Ectodermal cell (in vitro differentiated cells): Measurements from ENCODE around the gene BIRC5.

Source experiments
- H3K27ac ChIP-seq: 2 replicates; pipeline ENCODE4 v1.7.0; 2013; ENCODE audit warnings: mild to moderate bottlenecking, low read depth, low read length; ENCODE audit not compliant: insufficient read depth, poor library complexity, severe bottlenecking
- H3K27me3 ChIP-seq: 2 replicates; pipeline ENCODE4 v1.7.0; 2013; ENCODE audit warnings: mild to moderate bottlenecking, low read length; ENCODE audit not compliant: insufficient read depth, control insufficient read depth, poor library complexity, severe bottlenecking
- H3K36me3 ChIP-seq: one replicate; pipeline ENCODE4 v1.7.0; 2013; ENCODE audit warnings: low read length; ENCODE audit not compliant: control insufficient read depth, insufficient read depth
- H3K4me1 ChIP-seq: one replicate; pipeline ENCODE4 v1.7.0; 2013; ENCODE audit warnings: low read length; ENCODE audit not compliant: control insufficient read depth, insufficient read depth
- H3K4me3 ChIP-seq: 2 replicates; pipeline ENCODE4 v1.7.0; 2013; ENCODE audit warnings: low read depth, low read length, control low read depth; ENCODE audit not compliant: insufficient read depth
- H3K9me3 ChIP-seq: 2 replicates; pipeline ENCODE4 v1.7.0; 2013; ENCODE audit warnings: mild to moderate bottlenecking, low read length, moderate library complexity; ENCODE audit not compliant: control insufficient read depth
- WGBS, 2 experiments: methylation state at CpG; one replicate each; pipeline ENCODE4 v1.1.7; 2013; ENCODE audit warnings: missing lambda C conversion rate in 2 of 2; 5-methylcytosine and 5-hydroxymethylcytosine counted together

The BIRC5 gene

GRCh38 chr17:78225088-78225865 is 11.2 kb downstream of the BIRC5 start:
- no peaks in the 10 kb centered on the region for H3K4me1 ChIP-seq
- no peak overlapping the region for H3K27ac ChIP-seq
- peaks cover 4% of the 10 kb centered on the region for H3K27me3 ChIP-seq
- no peaks in the 10 kb centered on the region for H3K9me3 ChIP-seq
- 93% methylated on average over 16 of the region's 16 CpGs for WGBS, 2 experiments
- H3K4me3 ChIP-seq = no peak overlapping the region
- H3K36me3 ChIP-seq = peaks cover 29% of the 10 kb centered on the region

- no peaks in the 10 kb centered on the region for H3K9me3 ChIP-seq
- peaks cover under 1% of the 10 kb centered on the region for H3K4me1 ChIP-seq
- WGBS, 2 experiments = 86 to 90% methylated on average over 11 to 12 of the region's 12 CpGs
- peaks cover 13% of the 10 kb centered on the region for H3K27me3 ChIP-seq
- H3K36me3 ChIP-seq = peaks cover 23% of the 10 kb centered on the region
- no peak overlapping the region for H3K27ac ChIP-seq
- H3K4me3 ChIP-seq = no peak overlapping the region
These were observed 12.2 kb downstream of the BIRC5 start for GRCh38 chr17:78226055-78226758.

- peaks cover 20% of the 10 kb centered on the region for H3K27me3 ChIP-seq
- 85 to 89% methylated on average over 20 of the region's 20 CpGs for WGBS, 2 experiments
- no peaks in the 10 kb centered on the region for H3K9me3 ChIP-seq
- no peak overlapping the region for H3K27ac ChIP-seq
- peaks cover 17% of the 10 kb centered on the region for H3K36me3 ChIP-seq
- no peak overlapping the region for H3K4me3 ChIP-seq
- H3K4me1 ChIP-seq = peaks cover 5% of the 10 kb centered on the region
These were observed 12.9 kb downstream of the BIRC5 start for GRCh38 chr17:78226759-78227454.

- H3K4me1 ChIP-seq = peaks cover 5% of the 10 kb centered on the region
- H3K27ac ChIP-seq = no peak overlapping the region
- peaks cover 15% of the 10 kb centered on the region for H3K36me3 ChIP-seq
- H3K4me3 ChIP-seq = no peak overlapping the region
- no peaks in the 10 kb centered on the region for H3K9me3 ChIP-seq
- WGBS, 2 experiments = 91 to 92% methylated on average over 10 of the region's 10 CpGs
- peaks cover 26% of the 10 kb centered on the region for H3K27me3 ChIP-seq
These were observed 13.4 kb downstream of the BIRC5 start for GRCh38 chr17:78227455-78227916.

- Histone ChIP-seq H3K4me3 (no peak overlapping the region), H3K9me3 (no peaks in the 10 kb centered on the region), H3K27ac (no peak overlapping the region), H3K4me1 (peaks cover 5% of the 10 kb centered on the region), H3K27me3 (peaks cover 33% of the 10 kb centered on the region), H3K36me3 (peaks cover 8% of the 10 kb centered on the region)
- 89 to 95% methylated on average over 4 of the region's 4 CpGs for WGBS, 2 experiments
These were observed 14.1 kb downstream of the BIRC5 start for GRCh38 chr17:78228176-78228575.

GRCh38 chr17:78230252-78230962 is 16.4 kb downstream of the BIRC5 start:
- 81% methylated on average over 13 of the region's 13 CpGs for WGBS, 2 experiments
- Histone ChIP-seq H3K4me1 (peaks cover 5% of the 10 kb centered on the region), H3K27ac (no peak overlapping the region), H3K27me3 (peaks cover 33% of the 10 kb centered on the region), H3K4me3 (no peak overlapping the region), H3K9me3 (no peaks in the 10 kb centered on the region), H3K36me3 (no peaks in the 10 kb centered on the region)

- H3K4me3 ChIP-seq = peak within 1 kb of the TSS; percentile 33
- H3K4me1 ChIP-seq = peaks cover 5% of the 10 kb centered on the region
- no peak within 1 kb of the TSS for H3K27ac ChIP-seq
- H3K27me3 ChIP-seq = peaks cover 33% of the 10 kb centered on the region
- 28 to 29% methylated on average over 52 of the region's 52 CpGs for WGBS, 2 experiments
- no peaks in the 10 kb centered on the region for H3K36me3 ChIP-seq
- H3K9me3 ChIP-seq = no peaks in the 10 kb centered on the region
These were observed 17.2 kb downstream of the BIRC5 start, which contains the start of gene TMEM235 for GRCh38 chr17:78230996-78231935. TSS of gene TMEM235 (plus strand) at chr17:78231631. CDS start at chr17:78232024, 393 bp downstream.

GRCh38 chr17:78231991-78232858 is 18.2 kb downstream of the BIRC5 start:
- 15 to 16% methylated on average over 55 of the region's 55 CpGs for WGBS, 2 experiments
- Histone ChIP-seq H3K4me1 (peaks cover 5% of the 10 kb centered on the region), H3K9me3 (no peaks in the 10 kb centered on the region), H3K36me3 (no peaks in the 10 kb centered on the region), H3K27me3 (peaks cover 33% of the 10 kb centered on the region), H3K4me3 (peak overlapping the region; percentile 33), H3K27ac (no peak overlapping the region)
